HFF-Myc (cell line): ENCODE measurements around the gene RORC.
"Not testable (repeated sequence)": the region's sequence is repeated elsewhere in the genome, so short reads cannot be mapped to it uniquely, and the experiment has no call there.

Experiments used
- DNase-seq: peaks from one replicate; pipeline ENCODE4 v3.0.0-alpha.2; 2011; ENCODE audit warnings: low read depth; ENCODE audit errors: extremely low read depth
- H3K4me3 ChIP-seq: replicated peaks from 2 replicates; pipeline ENCODE4 v1.5.1; 2011; ENCODE audit warnings: low read depth, mild to moderate bottlenecking, control low read depth, low read length
- CTCF ChIP-seq: IDR thresholded peaks from 2 replicates; pipeline ENCODE4 v1.5.1; 2012; ENCODE audit warnings: mild to moderate bottlenecking, low read depth, low read length, control low read depth; ENCODE audit errors: missing control alignments

RORC gene

GRCh38 chr1:151831605-151832004, at the start of gene RORC:
RORC (minus strand) TSS chr1:151831802; CDS start chr1:151831764, 38 bp downstream.
- no peak for DNase-seq
- no peak within 1 kb of the TSS for H3K4me3 ChIP-seq
- no peak for TF ChIP-seq CTCF

GRCh38 chr1:151875419-151876097, 44.0 kb upstream of the RORC start:
- no peak for DNase-seq
- no peak overlapping the region for H3K4me3 ChIP-seq
- TF ChIP-seq CTCF, result no peak

GRCh38 chr1:151872776-151873175, 41.2 kb upstream of the RORC start:
- H3K4me3 ChIP-seq, DNase-seq: not testable (repeated sequence)

GRCh38 chr1:151871284-151872030, 39.9 kb upstream of the RORC start:
- no peak overlapping the region for H3K4me3 ChIP-seq
- no peak for TF ChIP-seq CTCF
- no peak for DNase-seq

GRCh38 chr1:151868486-151868885, 36.9 kb upstream of the RORC start:
- DNase-seq, result no peak
- no peak overlapping the region for H3K4me3 ChIP-seq
- no peak for TF ChIP-seq CTCF

GRCh38 chr1:151867765-151868411, 36.3 kb upstream of the RORC start:
- TF ChIP-seq CTCF, result no peak
- no peak for DNase-seq
- H3K4me3 ChIP-seq, result no peak overlapping the region

- no peak overlapping the region for H3K4me3 ChIP-seq
- no peak for DNase-seq
- no peak for TF ChIP-seq CTCF
These were observed 35.7 kb upstream of the RORC start for GRCh38 chr1:151867321-151867720.
